ENCODE data around the gene EGFL7.

Gene EGFL7

GRCh38 chr9:136662656-136663581 lies at the start of gene EGFL7:
Gene EGFL7, plus strand, starts transcription at chr9:136662916. Its CDS starts 5,367 bp downstream, at chr9:136668283.
- DNase-seq, result no peak

DNA sequence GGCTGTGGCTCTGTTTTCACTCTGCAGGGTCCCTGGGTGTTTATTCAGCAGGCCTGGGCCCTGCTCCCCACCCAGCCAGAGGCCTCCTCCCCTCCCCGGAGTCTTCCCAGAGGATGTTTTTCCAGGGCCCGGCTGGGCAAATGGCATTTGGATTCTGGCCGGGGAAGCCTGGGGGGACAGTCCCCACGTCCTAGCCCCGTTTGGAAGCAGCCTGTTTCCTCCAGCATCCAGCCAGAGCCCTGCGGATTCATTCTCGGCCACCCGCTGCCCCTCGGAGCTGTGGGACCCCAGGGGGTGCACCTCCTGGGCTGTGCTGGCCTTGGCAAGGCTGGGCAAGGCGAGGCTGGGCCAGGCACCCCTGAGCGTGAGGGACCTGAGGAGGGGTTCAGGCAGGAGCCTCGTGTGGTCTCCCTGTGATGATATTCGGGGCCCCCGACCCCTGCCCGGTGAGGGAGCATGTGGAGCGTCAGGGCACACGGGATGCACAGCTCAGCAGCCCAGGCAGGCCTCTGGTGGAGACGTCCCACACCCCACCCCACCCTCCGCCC lies 48.8 kb upstream of the EGFL7 start:
- DNase-seq, result no peak

GRCh38 chr9:136614372-136614922 lies 48.3 kb upstream of the EGFL7 start:
- no peak for DNase-seq

DNA sequence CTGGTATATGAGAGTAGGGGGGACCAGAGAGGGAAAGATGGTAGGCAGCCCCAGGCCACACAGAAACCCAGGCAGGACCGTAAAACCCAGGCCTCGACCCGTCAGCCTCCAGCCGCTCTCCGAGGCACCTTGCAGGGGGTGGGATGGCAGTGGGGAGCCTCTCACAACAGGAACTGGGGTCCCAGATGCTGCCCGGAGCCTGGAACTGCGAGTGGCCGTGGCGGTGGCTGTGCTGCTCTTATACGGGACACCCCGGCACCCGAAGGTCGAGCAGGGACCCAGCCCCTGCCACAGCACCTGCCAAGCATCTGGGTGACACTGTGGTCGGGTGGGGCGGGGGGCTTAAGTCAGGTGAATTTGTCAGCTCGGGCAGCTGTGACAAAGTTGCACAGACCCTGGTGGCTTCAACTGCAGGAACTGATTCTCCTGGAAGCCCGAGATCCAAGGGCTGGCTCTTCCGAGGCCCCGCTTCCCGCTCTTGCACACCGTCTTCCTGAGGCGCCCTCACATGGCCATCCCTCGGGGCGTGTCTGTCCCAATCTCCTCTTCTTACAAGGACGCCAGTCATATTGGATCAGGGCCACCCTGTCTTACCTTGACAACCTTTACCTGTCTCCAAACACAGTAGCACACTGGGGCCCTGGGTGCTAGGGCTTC lies 47.6 kb upstream of the EGFL7 start:
- DNase-seq, result no peak

DNA sequence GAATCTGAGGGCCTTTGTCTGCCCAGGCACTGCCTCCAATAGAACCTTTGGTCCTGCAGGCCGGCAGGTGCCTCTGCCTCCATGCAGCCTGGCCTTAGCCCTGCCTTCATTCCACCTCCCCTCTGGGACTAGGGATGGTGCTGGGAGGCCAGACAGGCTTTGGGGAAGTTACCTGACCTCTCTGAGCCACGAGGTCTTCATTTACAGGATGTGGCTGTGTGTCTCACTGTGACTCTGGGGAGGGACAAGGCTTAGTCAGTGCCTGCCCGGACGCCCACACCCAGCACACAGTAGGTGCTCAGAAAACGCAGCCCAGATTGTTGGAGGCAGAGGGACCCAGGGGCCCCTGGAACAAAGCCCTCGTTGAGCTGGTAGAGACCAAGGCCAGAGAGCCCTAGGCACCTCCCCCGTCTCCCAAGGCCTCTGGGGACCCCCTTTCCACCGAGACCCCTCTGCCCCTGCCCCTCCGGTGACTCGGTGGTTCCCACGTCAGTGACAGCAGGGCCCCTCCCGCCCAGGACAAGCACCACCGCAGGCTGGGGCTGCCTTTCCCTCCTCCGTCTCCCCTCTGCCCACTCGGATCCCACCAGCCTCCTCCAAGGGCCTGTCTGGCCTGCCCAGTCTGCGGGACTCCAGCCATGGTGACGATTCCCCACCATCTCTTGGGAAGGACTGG lies 46.9 kb upstream of the EGFL7 start:
- DNase-seq, result no peak

DNA sequence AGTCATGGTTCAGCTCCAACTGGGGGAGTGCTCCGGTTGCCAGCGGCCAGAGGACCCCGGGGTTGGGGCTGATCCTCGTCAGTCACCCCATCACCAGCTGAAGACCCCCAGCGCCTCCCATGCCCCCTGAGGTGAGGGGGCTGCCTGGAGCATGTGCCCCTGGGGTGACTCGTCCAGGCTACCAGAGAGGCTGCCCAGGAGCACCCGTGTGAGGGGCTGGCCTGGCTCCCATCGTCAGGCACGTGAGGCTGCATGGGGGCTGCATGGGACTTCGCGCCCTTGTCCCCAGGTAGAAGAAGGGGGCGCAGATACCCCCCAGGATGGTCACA lies 46.4 kb upstream of the EGFL7 start:
- DNase-seq, result no peak

DNA sequence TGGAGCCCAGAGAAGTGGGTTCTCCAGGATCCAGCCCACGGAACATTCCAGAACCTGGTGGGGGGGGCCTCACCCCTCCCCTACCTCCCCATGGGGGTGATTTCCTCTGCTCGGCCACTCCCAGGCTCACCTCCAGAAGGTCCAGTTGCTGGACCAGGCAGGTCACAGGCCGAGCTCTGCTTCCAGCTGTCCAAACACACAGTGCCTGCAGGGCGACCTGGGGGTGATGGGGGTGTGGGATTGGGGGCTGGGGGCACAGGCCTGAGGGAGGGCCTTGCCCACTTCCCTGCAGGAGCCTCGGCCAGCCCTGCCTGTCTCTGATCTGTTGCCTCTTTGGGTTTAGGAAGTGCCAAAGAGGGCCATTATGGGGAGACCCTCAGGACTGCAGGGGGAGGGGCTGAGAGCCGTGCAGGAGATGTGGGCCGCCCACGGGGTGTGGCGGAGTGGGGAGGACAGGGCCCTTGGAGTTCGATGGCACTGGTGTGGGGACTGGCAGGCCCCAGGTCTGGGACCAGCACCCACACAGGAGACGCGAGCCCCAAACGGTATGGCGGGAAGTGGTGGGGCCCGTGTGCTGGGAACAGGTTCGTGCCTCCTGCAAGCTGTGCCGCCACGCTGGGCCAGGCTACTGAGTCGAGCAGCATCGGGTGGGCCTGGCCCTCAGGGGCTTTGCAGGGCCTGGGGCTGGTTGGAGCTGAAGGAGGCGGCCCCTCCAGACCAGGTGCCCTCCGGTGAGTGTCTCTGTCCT lies 45.6 kb upstream of the EGFL7 start:
- no peak for DNase-seq

DNA sequence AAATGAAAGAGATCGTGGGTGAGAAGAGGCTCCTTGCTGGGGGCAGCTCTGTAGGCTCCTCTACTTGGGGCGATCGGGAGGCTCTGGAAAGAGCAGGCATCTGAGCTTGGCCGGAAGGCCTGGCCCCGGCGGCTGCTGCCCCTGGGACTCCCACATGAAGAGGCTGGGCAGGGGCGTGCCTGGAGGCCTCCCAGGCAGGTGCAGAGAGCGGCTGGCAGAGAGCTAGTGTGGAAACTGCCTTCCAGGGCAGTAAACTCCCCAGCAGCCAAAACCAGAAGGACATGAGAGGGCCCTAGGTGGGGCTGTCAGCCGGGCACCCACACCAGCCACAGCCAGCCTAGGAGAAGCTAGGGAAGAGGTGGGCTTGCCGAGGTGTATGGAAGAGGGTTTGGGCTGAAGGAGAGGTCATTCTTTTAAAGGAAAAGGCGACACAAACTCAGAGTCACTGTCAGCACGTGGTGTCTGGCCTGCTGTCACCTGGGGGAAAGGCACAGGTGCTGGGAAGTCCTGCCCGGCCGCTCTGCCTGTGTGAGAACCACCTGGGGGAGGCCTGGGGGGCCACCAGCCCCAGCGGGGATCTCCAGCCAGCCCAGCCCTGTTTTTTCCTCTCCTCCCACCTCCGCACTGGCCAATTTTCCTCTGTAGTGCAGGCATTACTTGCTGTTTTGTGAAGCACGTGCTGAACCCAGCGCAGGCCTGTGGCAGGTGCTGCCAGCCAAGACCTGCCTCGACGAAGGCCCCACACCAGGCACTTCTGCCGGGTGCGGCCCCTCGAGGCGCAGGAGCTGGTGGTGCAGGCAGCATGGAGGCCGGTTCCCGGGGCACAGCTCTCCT lies 44.8 kb upstream of the EGFL7 start:
- DNase-seq, result peak; percentile 92

- peak; percentile 88 for DNase-seq
Observed at GRCh38 chr9:136618580-136619547, 43.9 kb upstream of the EGFL7 start.

- no peak for DNase-seq
Observed at GRCh38 chr9:136619742-136620440, 42.8 kb upstream of the EGFL7 start.

GRCh38 chr9:136620441-136621018 lies 42.2 kb upstream of the EGFL7 start:
- DNase-seq, result no peak

- no peak for DNase-seq
Observed at GRCh38 chr9:136621019-136621733, 41.5 kb upstream of the EGFL7 start.

DNA sequence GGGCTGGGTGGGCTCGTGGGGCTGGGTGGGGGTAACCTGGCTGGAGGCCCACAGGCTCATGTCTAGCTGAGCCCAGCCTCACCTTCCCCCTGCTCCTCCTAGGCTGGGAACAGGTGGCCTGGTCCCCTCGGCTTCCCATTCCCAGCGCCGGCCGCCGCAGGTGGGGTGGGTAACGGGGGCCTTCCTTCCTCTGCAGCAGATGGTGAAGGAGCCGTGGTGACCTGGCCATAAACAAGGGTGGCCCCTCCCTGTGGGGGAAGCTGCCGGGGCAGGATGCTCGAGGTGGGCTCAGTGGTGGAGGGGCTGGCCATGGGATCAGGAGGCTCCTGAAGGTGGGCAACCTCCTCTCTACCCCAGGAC lies 41.0 kb upstream of the EGFL7 start:
- no peak for DNase-seq

GRCh38 chr9:136622538-136622948 lies 40.2 kb upstream of the EGFL7 start:
- no peak for DNase-seq

GRCh38 chr9:136623016-136623841 lies 39.5 kb upstream of the EGFL7 start:
- no peak for DNase-seq

- DNase-seq, result no peak
Observed at GRCh38 chr9:136623842-136624183, 38.9 kb upstream of the EGFL7 start.

GRCh38 chr9:136624184-136624951 lies 38.3 kb upstream of the EGFL7 start:
- DNase-seq, result no peak
